Neural progenitor cell (in vitro differentiated cells): ENCODE data around the gene SMCHD1. TPM values are rescaled to one million over a fixed set of nuclear protein-coding genes. Genes with fewer than 3 reads are reported as not detected.
"Not testable (repeated sequence)": the region's sequence is repeated elsewhere in the genome, so short reads cannot be mapped to it uniquely, and the experiment has no call there.

ENCODE experiments used
- DNase-seq: peaks from one replicate; pipeline ENCODE4 v3.0.0-alpha.2; 2016; ENCODE audit warnings: low spot score
- H2AFZ ChIP-seq: fragments of 200-600 bp; sonication (generic); replicated peaks from 2 replicates; pipeline ENCODE4 v1.6.1; 2016; ENCODE audit warnings: antibody characterized with exemption
- H3F3A ChIP-seq: fragments of 200-600 bp; sonication (generic); 2 replicates; pipeline ENCODE4 v1.6.1; 2016; ENCODE audit warnings: antibody characterized with exemption, low read depth
- H3K27ac ChIP-seq: fragments of 200-600 bp; sonication (generic); 2 replicates; pipeline ENCODE4 v1.5.1; 2016; ENCODE audit warnings: mild to moderate bottlenecking
- H3K27me3 ChIP-seq: fragments of 200-600 bp; sonication (generic); 2 replicates; pipeline ENCODE4 v1.6.1; 2016; ENCODE audit warnings: mild to moderate bottlenecking, moderate library complexity
- H3K36me3 ChIP-seq: fragments of 200-600 bp; sonication (generic); 2 replicates; pipeline ENCODE4 v1.5.1; 2016
- H3K4me1 ChIP-seq: fragments of 200-600 bp; sonication (generic); 2 replicates; pipeline ENCODE4 v1.6.1; 2016; ENCODE audit warnings: mixed run types
- H3K4me2 ChIP-seq: fragments of 200-600 bp; sonication (generic); 2 replicates; pipeline ENCODE4 v1.6.1; 2016
- H3K4me3 ChIP-seq: fragments of 200-600 bp; sonication (generic); 2 replicates; pipeline ENCODE4 v1.5.1; 2016
- H3K79me2 ChIP-seq: fragments of 200-600 bp; sonication (generic); 2 replicates; pipeline ENCODE4 v1.6.1; 2016; ENCODE audit warnings: low read depth
- H3K9ac ChIP-seq: fragments of 200-600 bp; sonication (generic); 2 replicates; pipeline ENCODE4 v1.6.1; 2016
- H3K9me3 ChIP-seq: fragments of 200-600 bp; sonication (generic); 2 replicates; pipeline ENCODE4 v1.5.1; 2016; ENCODE audit warnings: low read depth
- H4K20me1 ChIP-seq: fragments of 200-600 bp; sonication (generic); 2 replicates; pipeline ENCODE4 v1.6.1; 2016; ENCODE audit warnings: low read depth
- H3K27ac Mint-ChIP-seq: 3 replicates; pipeline ENCODE4 v1.8.0; 2021; ENCODE audit warnings: mixed read lengths
- H3K27me3 Mint-ChIP-seq: 2 replicates; pipeline ENCODE4 v1.8.0; 2022; ENCODE audit warnings: low read depth, mild to moderate bottlenecking, inconsistent platforms, moderate library complexity, mixed read lengths; ENCODE audit not compliant: insufficient read depth
- H3K36me3 Mint-ChIP-seq: 3 replicates; pipeline ENCODE4 v1.8.0; 2021; ENCODE audit warnings: mixed read lengths
- H3K4me1 Mint-ChIP-seq: 3 replicates; pipeline ENCODE4 v1.8.0; 2021; ENCODE audit warnings: mixed read lengths
- H3K4me3 Mint-ChIP-seq: 3 replicates; pipeline ENCODE4 v1.8.0; 2021; ENCODE audit warnings: mild to moderate bottlenecking, moderate library complexity, mixed read lengths
- H3K9me3 Mint-ChIP-seq: 3 replicates; pipeline ENCODE4 v1.8.0; 2020; ENCODE audit warnings: mixed read lengths
- CTCF ChIP-seq: fragments of 200-600 bp; sonication (generic); IDR thresholded peaks from 2 replicates; pipeline ENCODE4 v1.5.1; 2017; ENCODE audit warnings: antibody characterized with exemption, mild to moderate bottlenecking
- EZH2 ChIP-seq: fragments of 200-600 bp; sonication (generic); IDR thresholded peaks from 2 replicates; pipeline ENCODE4 v1.6.1; 2017; ENCODE audit warnings: antibody characterized with exemption, mild to moderate bottlenecking, moderate library complexity
- EZH2phosphoT487 ChIP-seq: fragments of 200-600 bp; sonication (generic); IDR thresholded peaks from 2 replicates; pipeline ENCODE4 v1.6.1; 2017; ENCODE audit warnings: antibody characterized with exemption
- total RNA-seq: library from RNA; depleted of rRNA; stranded (reverse); fragments of >200 nt; gene quantifications from 2 replicates; pipeline ENCODE4 v1.2.3, GENCODE V29; 2015; ENCODE audit warnings: low replicate concordance

The SMCHD1 gene
- total RNA-seq, 1 donor from 2014 or later, result 127 TPM

DNA sequence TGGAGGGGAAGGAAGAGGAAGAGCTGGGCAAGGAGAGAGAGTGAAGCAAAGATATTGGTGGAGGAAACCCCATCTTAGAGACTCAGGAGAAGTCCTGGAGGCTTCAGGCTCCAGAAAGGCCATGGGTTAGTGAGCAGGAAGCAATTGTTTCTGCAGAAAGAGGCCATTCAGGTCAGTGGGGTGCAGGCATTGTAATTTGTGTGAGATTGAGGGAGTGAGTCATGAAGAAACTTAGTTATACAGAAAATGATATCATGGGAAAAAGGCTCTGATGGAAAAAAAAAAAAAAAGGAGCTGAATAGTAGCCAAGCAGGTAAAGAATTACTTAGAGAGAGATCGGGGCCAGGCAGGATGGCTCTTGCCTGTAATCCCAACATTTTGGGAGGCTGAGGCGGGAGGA is 195.3 kb downstream of the SMCHD1 start:
- Histone ChIP-seq H3K4me2 (no peak overlapping the region), H2AFZ (no peak overlapping the region), H4K20me1 (peaks cover 2% of the 10 kb centered on the region), H3K36me3 (no peaks in the 10 kb centered on the region), H3K27ac (no peak overlapping the region), H3K4me3 (no peak overlapping the region), H3K27me3 (peaks cover 46% of the 10 kb centered on the region), H3K79me2 (no peaks in the 10 kb centered on the region), H3F3A (peaks cover 24% of the 10 kb centered on the region), H3K9ac (no peak overlapping the region), H3K4me1 (peaks cover 32% of the 10 kb centered on the region), H3K9me3 (no peaks in the 10 kb centered on the region)
- peaks cover 28% of the 10 kb centered on the region for H3K4me1 Mint-ChIP-seq
- H3K4me3 Mint-ChIP-seq, result no peak overlapping the region
- H3K27ac Mint-ChIP-seq, result no peak overlapping the region
- TF ChIP-seq EZH2phosphoT487 (no peak), CTCF (no peak), EZH2 (no peak)
- H3K36me3 Mint-ChIP-seq, result no peaks in the 10 kb centered on the region
- H3K27me3 Mint-ChIP-seq, result peaks cover 34% of the 10 kb centered on the region
- no peaks in the 10 kb centered on the region for H3K9me3 Mint-ChIP-seq
- no peak for DNase-seq

DNA sequence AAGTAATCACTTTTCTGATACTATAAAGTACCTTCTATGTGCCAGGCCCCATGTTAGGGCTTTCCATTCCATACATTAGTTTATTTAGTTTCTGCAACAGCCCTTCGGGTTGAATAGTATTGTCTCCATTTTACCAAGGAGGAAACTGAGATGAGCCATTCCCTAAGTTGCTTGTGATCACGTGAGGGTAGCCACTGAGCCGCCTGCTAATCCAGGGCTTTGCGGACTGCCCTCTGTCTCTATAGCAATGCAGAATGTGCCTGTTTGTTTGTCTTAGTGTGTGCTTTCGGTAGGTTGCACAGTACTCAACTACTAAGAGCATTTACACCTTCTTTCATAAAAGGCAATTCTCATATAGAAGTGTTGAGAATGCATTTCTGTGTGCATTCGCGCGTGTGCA is 196.2 kb downstream of the SMCHD1 start:
- no peak overlapping the region for H3K9ac ChIP-seq
- no peaks in the 10 kb centered on the region for H3K36me3 ChIP-seq
- H4K20me1 ChIP-seq, result no peaks in the 10 kb centered on the region
- no peak overlapping the region for H3K4me3 ChIP-seq
- no peaks in the 10 kb centered on the region for H3K36me3 Mint-ChIP-seq
- no peaks in the 10 kb centered on the region for H3K79me2 ChIP-seq
- peaks cover 25% of the 10 kb centered on the region for H3K27me3 Mint-ChIP-seq
- no peaks in the 10 kb centered on the region for H3K9me3 ChIP-seq
- H3K27ac ChIP-seq, result no peak overlapping the region
- TF ChIP-seq CTCF (no peak), EZH2 (no peak), EZH2phosphoT487 (no peak)
- peaks cover 23% of the 10 kb centered on the region for H3K4me1 Mint-ChIP-seq
- H3K9me3 Mint-ChIP-seq, result no peaks in the 10 kb centered on the region
- no peak overlapping the region for H2AFZ ChIP-seq
- peak; percentile 38 for DNase-seq
- H3K4me2 ChIP-seq, result no peak overlapping the region
- no peak overlapping the region for H3K4me3 Mint-ChIP-seq
- H3K4me1 ChIP-seq, result peaks cover 25% of the 10 kb centered on the region
- no peak overlapping the region for H3K27ac Mint-ChIP-seq
- H3F3A ChIP-seq, result peaks cover 14% of the 10 kb centered on the region
- H3K27me3 ChIP-seq, result peaks cover 36% of the 10 kb centered on the region

GRCh38 chr18:2852460-2852859 is 196.9 kb downstream of the SMCHD1 start:
- not testable (repeated sequence) for H4K20me1 ChIP-seq, H3K4me3 Mint-ChIP-seq, H3K36me3 Mint-ChIP-seq, H3K9ac ChIP-seq, H3K4me2 ChIP-seq, H3K9me3 ChIP-seq, H3K27ac Mint-ChIP-seq, H3K27ac ChIP-seq, H2AFZ ChIP-seq, H3K79me2 ChIP-seq, H3K9me3 Mint-ChIP-seq, H3K36me3 ChIP-seq, H3K4me3 ChIP-seq, DNase-seq
- Mint-ChIP-seq H3K27me3 (peaks cover 25% of the 10 kb centered on the region), H3K4me1 (peaks cover 23% of the 10 kb centered on the region)
- Histone ChIP-seq H3K27me3 (peaks cover 30% of the 10 kb centered on the region), H3F3A (peaks cover 14% of the 10 kb centered on the region), H3K4me1 (peaks cover 25% of the 10 kb centered on the region)

DNA sequence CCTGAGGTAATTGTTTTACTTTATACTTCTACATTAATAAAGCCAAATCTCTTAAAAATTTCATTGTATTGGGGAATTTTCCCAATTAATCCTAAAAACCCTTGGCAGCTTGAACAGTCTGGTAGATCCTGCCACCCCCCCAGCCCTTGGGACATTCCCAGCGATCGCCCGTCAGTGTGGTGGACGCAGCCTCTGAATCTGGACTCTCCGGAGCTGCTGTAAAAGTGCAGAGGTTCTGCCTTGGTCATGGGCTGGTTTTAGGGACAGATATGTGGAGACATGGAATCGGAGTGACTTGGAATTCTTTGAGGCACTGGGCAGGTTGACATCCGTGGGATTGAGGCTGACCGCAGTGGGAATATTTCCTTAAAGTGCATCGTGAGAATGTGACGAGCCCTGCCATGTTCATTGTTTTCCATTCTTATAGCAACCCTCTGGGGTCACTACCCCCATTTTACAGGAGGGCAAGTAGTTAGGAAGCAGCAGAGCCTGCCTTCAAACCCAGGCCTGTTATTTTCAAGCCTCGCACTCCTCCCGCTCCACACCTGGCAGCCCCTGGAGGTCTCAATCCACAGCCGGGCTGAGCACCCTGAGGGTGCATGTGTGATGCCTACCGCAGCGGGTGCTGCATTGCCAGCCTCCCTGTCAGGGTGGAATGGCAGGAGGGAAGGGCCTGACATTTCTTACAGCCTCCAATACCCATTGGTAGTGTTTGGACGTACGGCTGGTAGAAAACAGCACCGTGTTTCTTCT is 197.8 kb downstream of the SMCHD1 start:
- Histone ChIP-seq H3K9ac (no peak overlapping the region), H3K9me3 (no peaks in the 10 kb centered on the region), H3K27me3 (peaks cover 21% of the 10 kb centered on the region), H3K4me3 (no peak overlapping the region), H3K4me2 (peak overlapping the region; percentile 11), H3K79me2 (no peaks in the 10 kb centered on the region), H3K36me3 (no peaks in the 10 kb centered on the region), H4K20me1 (no peaks in the 10 kb centered on the region), H3K27ac (no peak overlapping the region), H3K4me1 (peaks cover 25% of the 10 kb centered on the region), H3F3A (peaks cover 9% of the 10 kb centered on the region), H2AFZ (peak overlapping the region; percentile 8)
- peaks cover 17% of the 10 kb centered on the region for H3K27me3 Mint-ChIP-seq
- no peaks in the 10 kb centered on the region for H3K36me3 Mint-ChIP-seq
- peaks cover 17% of the 10 kb centered on the region for H3K4me1 Mint-ChIP-seq
- H3K27ac Mint-ChIP-seq, result no peak overlapping the region
- H3K9me3 Mint-ChIP-seq, result no peaks in the 10 kb centered on the region
- no peak for DNase-seq
- TF ChIP-seq CTCF, result no peak
- TF ChIP-seq EZH2phosphoT487, result no peak
- TF ChIP-seq EZH2, result no peak
- H3K4me3 Mint-ChIP-seq, result no peak overlapping the region
